ENCODE measurements around the gene COPG1.

The COPG1 gene

GRCh38 chr3:129240436-129240835 lies 9.0 kb upstream of the COPG1 start:
- TF ChIP-seq, protein P1, sequence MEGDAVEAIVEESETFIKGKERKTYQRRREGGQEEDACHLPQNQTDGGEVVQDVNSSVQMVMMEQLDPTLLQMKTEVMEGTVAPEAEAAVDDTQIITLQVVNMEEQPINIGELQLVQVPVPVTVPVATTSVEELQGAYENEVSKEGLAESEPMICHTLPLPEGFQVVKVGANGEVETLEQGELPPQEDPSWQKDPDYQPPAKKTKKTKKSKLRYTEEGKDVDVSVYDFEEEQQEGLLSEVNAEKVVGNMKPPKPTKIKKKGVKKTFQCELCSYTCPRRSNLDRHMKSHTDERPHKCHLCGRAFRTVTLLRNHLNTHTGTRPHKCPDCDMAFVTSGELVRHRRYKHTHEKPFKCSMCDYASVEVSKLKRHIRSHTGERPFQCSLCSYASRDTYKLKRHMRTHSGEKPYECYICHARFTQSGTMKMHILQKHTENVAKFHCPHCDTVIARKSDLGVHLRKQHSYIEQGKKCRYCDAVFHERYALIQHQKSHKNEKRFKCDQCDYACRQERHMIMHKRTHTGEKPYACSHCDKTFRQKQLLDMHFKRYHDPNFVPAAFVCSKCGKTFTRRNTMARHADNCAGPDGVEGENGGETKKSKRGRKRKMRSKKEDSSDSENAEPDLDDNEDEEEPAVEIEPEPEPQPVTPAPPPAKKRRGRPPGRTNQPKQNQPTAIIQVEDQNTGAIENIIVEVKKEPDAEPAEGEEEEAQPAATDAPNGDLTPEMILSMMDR (IDR thresholded peaks at IDR 0.05; ENCODE audit: extremely low read depth, insufficient read depth, missing control alignments): no peak
- in situ Hi-C loops (cut with MboI; ENCODE audit: low pct_unique_long_range_greater_than_20kb, low sequenced_read_pairs, unreplicated experiment): loop anchor here (10.0 kb wide), 1 partner anchor 186 kb away; no protein-coding TSS in a partner anchor
- no peak for DNase-seq (ENCODE audit: low spot score)

GRCh38 chr3:129245141-129245540 lies 4.3 kb upstream of the COPG1 start:
- TF ChIP-seq, protein P1 (IDR thresholded peaks at IDR 0.05; ENCODE audit: extremely low read depth, insufficient read depth, missing control alignments): no peak
- DNase-seq (ENCODE audit: low spot score): no peak
- in situ Hi-C loops (cut with MboI; ENCODE audit: low pct_unique_long_range_greater_than_20kb, low sequenced_read_pairs, unreplicated experiment): loop anchor here (10.0 kb wide), 1 partner anchor 190 kb away; no protein-coding TSS in a partner anchor

- TF ChIP-seq, protein P1 (IDR thresholded peaks at IDR 0.05; ENCODE audit: extremely low read depth, insufficient read depth, missing control alignments): peak; percentile 80
- peak; percentile 82 for DNase-seq (ENCODE audit: low spot score)
- in situ Hi-C loops (cut with MboI; ENCODE audit: low pct_unique_long_range_greater_than_20kb, low sequenced_read_pairs, unreplicated experiment): loop anchor here (10.0 kb wide), 1 partner anchor 191 kb away; no protein-coding TSS in a partner anchor
These were observed 3.6 kb upstream of the COPG1 start for GRCh38 chr3:129245641-129246306.

GRCh38 chr3:129246636-129247035 lies 2.8 kb upstream of the COPG1 start:
- TF ChIP-seq, protein P1 (IDR thresholded peaks at IDR 0.05; ENCODE audit: extremely low read depth, insufficient read depth, missing control alignments): no peak
- in situ Hi-C loops (cut with MboI; ENCODE audit: low pct_unique_long_range_greater_than_20kb, low sequenced_read_pairs, unreplicated experiment): loop anchor here (10.0 kb wide), 1 partner anchor 192 kb away; no protein-coding TSS in a partner anchor
- no peak for DNase-seq (ENCODE audit: low spot score)

GRCh38 chr3:129248286-129248979 lies 973 bp upstream of the COPG1 start:
- DNase-seq (ENCODE audit: low spot score): no peak
- TF ChIP-seq, protein P1 (IDR thresholded peaks at IDR 0.05; ENCODE audit: extremely low read depth, insufficient read depth, missing control alignments): no peak
- in situ Hi-C loops (cut with MboI; ENCODE audit: low pct_unique_long_range_greater_than_20kb, low sequenced_read_pairs, unreplicated experiment): loop anchor here (10.0 kb wide), 1 partner anchor 194 kb away; no protein-coding TSS in a partner anchor

- DNase-seq (ENCODE audit: low spot score): no peak
- TF ChIP-seq, protein P1 (IDR thresholded peaks at IDR 0.05; ENCODE audit: extremely low read depth, insufficient read depth, missing control alignments): no peak
- in situ Hi-C loops (cut with MboI; ENCODE audit: low pct_unique_long_range_greater_than_20kb, low sequenced_read_pairs, unreplicated experiment): no loop called here
These were observed 3.3 kb downstream of the COPG1 start for GRCh38 chr3:129252748-129253147.

Data from GM13977 (cell line).